T1000 (cell line): ENCODE results near the gene SPI1.
"Not testable (repeated sequence)": the region's sequence is repeated elsewhere in the genome, so short reads cannot be mapped to it uniquely, and the experiment has no call there.

ENCODE experiments used
- DNase-seq: peaks from one replicate; lab custom pipeline; 2025; ENCODE audit warnings: mixed read lengths; lab: John Stamatoyannopoulos, UW

Gene SPI1

DNA sequence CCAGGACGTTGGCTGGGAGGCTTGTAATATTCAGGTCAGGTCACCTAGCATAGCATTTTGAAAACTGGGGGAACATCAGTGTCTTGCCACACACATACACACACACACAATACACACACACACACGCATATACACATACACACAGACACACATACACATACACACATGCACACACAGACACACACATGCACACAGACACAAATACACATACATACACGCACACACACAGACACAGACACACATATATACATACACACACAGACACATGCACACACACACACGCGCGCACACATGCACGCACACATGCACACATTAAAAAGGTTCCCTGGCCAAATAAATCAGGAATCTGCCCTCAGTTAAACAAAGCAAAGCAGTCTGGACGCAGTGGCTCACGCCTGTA lies 38.3 kb downstream of the SPI1 start:
- no peak for DNase-seq

- no peak for DNase-seq
Observed at GRCh38 chr11:47338396-47339241, 39.7 kb downstream of the SPI1 start.

DNA sequence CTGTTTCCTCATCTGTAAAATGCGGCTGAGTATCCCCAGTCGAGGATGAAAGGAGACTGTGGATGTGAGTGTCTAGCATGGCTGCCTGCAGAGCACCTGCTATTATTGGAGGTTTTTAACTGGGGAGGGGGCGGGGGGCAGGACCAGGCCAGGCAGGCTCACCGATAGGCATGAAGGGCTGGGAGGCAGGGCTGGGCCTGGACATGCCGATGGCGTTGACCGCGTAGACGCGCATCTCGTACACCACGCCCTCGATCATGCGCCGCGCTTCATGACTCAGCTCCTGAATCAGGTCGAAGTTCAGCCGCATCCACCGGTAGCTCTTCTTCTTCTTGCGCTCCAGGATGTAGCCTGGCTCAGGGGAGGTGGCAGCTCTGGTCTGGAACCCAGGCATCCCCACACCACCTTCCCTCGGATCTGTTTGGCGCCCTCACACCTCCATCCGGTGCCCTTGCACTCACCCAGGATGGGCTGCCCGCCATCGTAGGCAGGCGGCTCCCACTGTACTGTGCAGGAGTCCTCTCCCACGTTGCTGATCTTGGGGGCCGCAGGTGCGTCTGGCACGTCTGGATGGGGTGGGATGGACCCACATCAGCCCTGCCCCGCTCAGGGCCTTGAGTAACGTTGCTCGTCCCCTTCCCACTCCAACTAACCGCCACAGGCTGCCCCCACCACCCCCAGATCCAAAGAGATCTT lies 41.0 kb downstream of the SPI1 start:
- no peak for DNase-seq

- DNase-seq = no peak
Observed at GRCh38 chr11:47336595-47336994, 41.8 kb downstream of the SPI1 start.

- DNase-seq = no peak
Observed at GRCh38 chr11:47335733-47336132, 42.6 kb downstream of the SPI1 start.

DNA sequence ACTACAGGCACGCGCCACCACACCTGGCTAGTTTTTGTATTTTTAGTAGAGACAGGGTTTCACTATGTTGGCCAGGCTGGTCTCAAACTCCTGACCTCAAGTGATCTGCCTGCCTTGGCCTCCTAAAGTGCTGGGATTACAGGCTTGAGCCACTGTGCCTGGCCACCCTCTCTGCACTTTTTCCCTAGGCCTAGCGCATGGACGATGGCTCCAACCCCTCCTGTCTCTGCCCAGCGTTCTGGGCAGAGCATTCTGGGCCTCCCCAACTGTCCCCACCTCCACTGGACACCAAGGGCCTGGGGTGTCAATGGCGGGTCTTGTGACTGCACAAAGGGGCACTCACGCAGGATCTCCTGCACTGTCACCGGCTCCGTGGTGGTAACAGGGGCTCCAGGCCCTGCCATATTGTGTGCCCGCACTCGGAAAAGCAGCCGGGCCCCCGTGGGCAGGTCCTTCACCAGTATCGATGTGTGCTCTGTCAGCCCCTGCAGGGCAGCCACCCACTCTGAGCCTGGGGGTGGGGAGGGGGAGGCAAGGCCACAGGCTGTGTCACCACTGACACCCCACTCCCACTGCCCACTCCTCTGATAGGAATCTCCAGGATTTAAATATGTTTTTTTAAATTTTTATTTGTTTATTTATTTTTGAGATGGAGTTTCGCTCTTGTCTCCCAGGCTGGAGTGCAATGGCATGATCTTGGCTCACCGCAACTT lies 43.5 kb downstream of the SPI1 start:
- not testable (repeated sequence) for DNase-seq

- no peak for DNase-seq
Observed at GRCh38 chr11:47333886-47334443, 44.4 kb downstream of the SPI1 start.

DNA sequence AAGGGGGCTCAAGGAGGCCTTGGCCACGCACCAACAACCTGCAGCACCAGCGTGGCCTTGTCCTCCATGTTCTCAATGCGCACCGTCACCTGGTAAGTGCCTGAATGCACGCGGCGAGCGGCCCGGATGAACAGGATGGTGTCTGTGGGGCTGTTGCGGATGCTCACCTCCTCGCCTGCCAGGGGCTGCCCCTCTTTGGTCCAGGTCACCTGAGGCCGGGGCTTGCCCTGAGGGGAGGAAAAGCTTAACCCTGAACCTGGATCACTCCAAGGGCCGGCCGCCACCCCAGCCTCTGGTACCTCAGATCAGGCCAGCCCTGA lies 44.9 kb downstream of the SPI1 start:
- DNase-seq = no peak

GRCh38 chr11:47332791-47333525 lies 45.4 kb downstream of the SPI1 start:
- no peak for DNase-seq

GRCh38 chr11:47332303-47332711 lies 46.0 kb downstream of the SPI1 start:
- DNase-seq = no peak

DNA sequence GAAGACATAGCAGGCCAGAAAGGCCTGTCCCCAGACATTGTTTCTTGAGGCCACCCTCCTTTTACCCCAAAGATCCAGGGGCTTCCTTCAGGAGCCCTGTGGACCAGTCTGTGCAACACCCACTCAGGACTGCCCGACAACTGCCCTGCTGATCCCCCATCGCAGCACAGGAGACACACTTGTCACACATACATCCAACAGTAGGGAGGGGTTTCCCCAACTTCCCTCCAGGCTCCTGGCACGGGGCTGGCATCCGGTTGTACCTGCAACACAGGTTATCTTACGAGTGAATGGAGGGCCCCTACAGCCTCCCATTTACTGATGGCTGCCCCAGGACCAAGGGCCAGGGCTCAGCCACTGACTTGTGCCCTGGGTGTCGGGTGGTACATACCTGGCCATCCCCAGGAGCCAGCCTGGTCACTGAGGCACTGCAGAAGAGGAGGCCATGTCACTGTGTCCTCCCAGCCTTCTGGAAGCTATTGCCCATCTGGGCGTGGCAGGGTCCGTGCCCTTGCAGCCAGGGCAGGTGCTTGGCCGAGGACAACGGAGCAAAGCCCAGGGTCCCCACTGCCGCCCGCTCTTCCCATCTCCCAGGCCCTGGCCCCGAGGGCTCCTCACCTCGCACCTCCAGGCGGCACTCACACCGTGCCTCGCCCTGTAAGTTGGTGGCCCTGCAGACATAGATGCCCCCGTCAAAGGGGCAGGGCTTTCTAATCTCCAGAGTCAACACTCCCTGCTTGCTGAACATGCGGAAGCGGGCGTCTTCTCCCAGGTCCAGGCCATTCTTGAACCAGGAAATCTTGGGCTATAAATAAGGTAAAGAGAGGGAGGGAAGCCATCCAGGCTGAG lies 46.7 kb downstream of the SPI1 start:
- no peak for DNase-seq

- DNase-seq = no peak
Observed at GRCh38 chr11:47329987-47330931, 48.1 kb downstream of the SPI1 start.

DNA sequence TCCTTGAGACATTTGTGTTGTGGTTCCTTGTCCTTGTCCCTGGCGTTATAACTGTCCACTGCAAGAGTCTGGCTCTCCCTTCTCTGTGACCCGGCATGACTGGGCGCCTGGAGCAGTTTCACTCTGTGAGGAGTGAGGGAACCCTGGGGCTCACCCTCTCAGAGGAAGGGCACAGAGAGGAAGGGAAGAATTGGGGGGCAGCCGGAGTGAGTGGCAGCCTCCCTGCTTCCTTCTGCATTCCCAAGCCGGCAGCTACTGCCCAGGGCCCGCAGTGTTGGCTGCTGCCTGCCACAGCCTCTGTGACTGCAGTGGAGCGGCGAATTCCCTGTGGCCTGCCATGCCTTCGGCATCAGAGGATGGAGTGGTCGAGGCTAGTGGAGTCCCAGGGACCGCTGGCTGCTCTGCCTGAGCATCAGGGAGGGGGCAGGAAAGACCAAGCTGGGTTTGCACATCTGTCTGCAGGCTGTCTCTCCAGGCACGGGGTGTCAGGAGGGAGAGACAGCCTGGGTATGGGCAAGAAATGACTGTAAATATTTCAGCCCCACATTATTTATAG lies 48.8 kb downstream of the SPI1 start:
- DNase-seq = no peak

- DNase-seq = no peak
Observed at GRCh38 chr11:47328449-47329390, 49.6 kb downstream of the SPI1 start.

- DNase-seq = no peak
Observed at GRCh38 chr11:47327949-47328348, 50.4 kb downstream of the SPI1 start.

GRCh38 chr11:47327025-47327424 lies 51.3 kb downstream of the SPI1 start:
- no peak for DNase-seq

DNA sequence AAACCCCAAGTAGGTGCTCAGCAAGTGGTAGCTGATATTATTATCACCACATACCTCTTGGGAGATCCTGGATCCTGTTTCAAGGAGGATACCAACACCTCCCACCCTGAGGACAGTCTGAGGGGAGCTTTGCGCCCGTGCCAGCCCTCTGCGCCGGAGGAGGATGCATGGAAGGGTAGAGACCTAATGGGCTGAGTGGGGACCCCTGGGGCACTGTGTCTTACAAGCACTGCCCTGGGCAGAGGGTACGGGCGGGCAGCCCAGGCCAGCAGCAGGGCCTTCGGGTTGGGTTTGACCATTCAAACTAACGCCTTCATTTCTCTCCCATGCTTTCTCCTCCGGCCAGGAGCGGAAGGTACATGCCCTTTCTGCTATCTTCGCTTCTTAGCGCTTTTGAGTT lies 52.1 kb downstream of the SPI1 start:
- no peak for DNase-seq

GRCh38 chr11:47325271-47326041 lies 52.9 kb downstream of the SPI1 start:
- no peak for DNase-seq
